CD14-positive monocyte (primary cell): ENCODE data around the gene BMPER. TPM values are rescaled to one million over a fixed set of nuclear protein-coding genes. Genes with fewer than 3 reads are reported as not detected.

Experiments used
- DNase-seq, 3 donors: peaks; one replicate each; pipeline ENCODE4 v3.0.0-alpha.2; 2011 to 2022
- H2AFZ ChIP-seq: 2 replicates; pipeline ENCODE4 v1.6.0; 2012; ENCODE audit warnings: mild to moderate bottlenecking, low read depth, low read length, inconsistent platforms; ENCODE audit not compliant: insufficient read depth, poor library complexity, severe bottlenecking
- H3K27ac ChIP-seq, 2 donors: 1 replicate in 1 of 2; 2 replicates in 1 of 2; pipeline ENCODE4 v1.5.1; 2012 to 2013; ENCODE audit warnings: low read length in 2 of 2, control low read depth in 1 of 2, inconsistent platforms in 1 of 2, low read depth in 1 of 2, mild to moderate bottlenecking in 1 of 2
- H3K27me3 ChIP-seq, 2 donors: one replicate each; pipeline versions ENCODE4 v1.6.0 to v1.6.1; 2011 to 2013; ENCODE audit warnings: low read length in 2 of 2; ENCODE audit not compliant: control insufficient read depth in 2 of 2, insufficient read depth in 2 of 2
- H3K36me3 ChIP-seq, 2 donors: replicated peaks in 1 of 2; 1 replicate in 1 of 2; 2 replicates in 1 of 2; pipeline versions ENCODE4 v1.5.1 to v1.6.1; 2012 to 2013; ENCODE audit warnings: low read length in 2 of 2, control low read depth in 1 of 2, inconsistent platforms in 1 of 2, mild to moderate bottlenecking in 1 of 2; ENCODE audit not compliant: insufficient read depth in 2 of 2, control insufficient read depth in 1 of 2
- H3K4me1 ChIP-seq, 2 donors: 1 replicate in 1 of 2; 2 replicates in 1 of 2; pipeline versions ENCODE4 v1.5.1 to v1.6.1; 2012 to 2013; ENCODE audit warnings: low read length in 2 of 2, control low read depth in 1 of 2, inconsistent platforms in 1 of 2, mild to moderate bottlenecking in 1 of 2, moderate library complexity in 1 of 2; ENCODE audit not compliant: insufficient read depth in 2 of 2, control insufficient read depth in 1 of 2
- H3K4me2 ChIP-seq: replicated peaks from 2 replicates; pipeline ENCODE3; 2012; ENCODE audit warnings: low read length, moderate library complexity, mild to moderate bottlenecking; ENCODE audit not compliant: poor library complexity, severe bottlenecking; ENCODE audit errors: extremely low read depth
- H3K4me3 ChIP-seq, 3 experiments: fragments of 200-600 bp in 1 of 3; sonication (generic) in 1 of 3; replicated peaks in 1 of 3; 1 replicate in 2 of 3; 2 replicates in 1 of 3; pipeline ENCODE4 v1.5.1; 2011 to 2013; ENCODE audit warnings: low read length in 3 of 3, mild to moderate bottlenecking in 3 of 3, control low read depth in 2 of 3, low read depth in 2 of 3, inconsistent platforms in 1 of 3, moderate library complexity in 1 of 3
- H3K79me2 ChIP-seq: 2 replicates; pipeline ENCODE4 v1.6.0; 2012; ENCODE audit warnings: mild to moderate bottlenecking, control low read depth, inconsistent platforms, low read length, moderate library complexity; ENCODE audit not compliant: insufficient read depth
- H3K9ac ChIP-seq: 2 replicates; pipeline ENCODE4 v1.6.0; 2017; ENCODE audit warnings: low read length, mild to moderate bottlenecking; ENCODE audit not compliant: insufficient read depth, poor library complexity, severe bottlenecking
- H3K9me3 ChIP-seq, 2 donors: replicated peaks in 1 of 2; 1 replicate in 1 of 2; 2 replicates in 1 of 2; pipeline versions ENCODE4 v1.5.1 to v1.6.1; 2012 to 2013; ENCODE audit warnings: low read length in 2 of 2, control low read depth in 1 of 2; ENCODE audit not compliant: control insufficient read depth in 1 of 2, insufficient read depth in 1 of 2
- H4K20me1 ChIP-seq: 2 replicates; pipeline ENCODE4 v1.6.0; 2012; ENCODE audit warnings: mild to moderate bottlenecking, low read length, control low read depth, moderate library complexity; ENCODE audit not compliant: insufficient read depth
- H3K27ac Mint-ChIP-seq, 7 donors: one replicate each; pipeline ENCODE4 v1.8.0; 2020; ENCODE audit warnings: mild to moderate bottlenecking in 7 of 7, mixed read lengths in 7 of 7, moderate library complexity in 6 of 7, inconsistent platforms in 2 of 7
- H3K27me3 Mint-ChIP-seq, 3 donors: one replicate each; pipeline ENCODE4 v1.8.0; 2021 to 2022; ENCODE audit warnings: low read depth in 3 of 3, mild to moderate bottlenecking in 3 of 3, mixed read lengths in 3 of 3, moderate library complexity in 3 of 3, inconsistent platforms in 1 of 3
- H3K36me3 Mint-ChIP-seq, 2 donors: one replicate each; pipeline ENCODE4 v1.8.0; 2020; ENCODE audit warnings: mixed read lengths in 2 of 2, inconsistent platforms in 1 of 2, mild to moderate bottlenecking in 1 of 2
- H3K4me1 Mint-ChIP-seq: one replicate; pipeline ENCODE4 v1.8.0; 2020; ENCODE audit warnings: mild to moderate bottlenecking, mixed read lengths
- H3K4me3 Mint-ChIP-seq, 2 donors: one replicate each; pipeline ENCODE4 v1.8.0; 2020; ENCODE audit warnings: mild to moderate bottlenecking in 2 of 2, mixed read lengths in 2 of 2, moderate library complexity in 1 of 2
- H3K9me3 Mint-ChIP-seq, 7 donors: one replicate each; pipeline ENCODE4 v1.8.0; 2020 to 2022; ENCODE audit warnings: mixed read lengths in 7 of 7, mild to moderate bottlenecking in 6 of 7, moderate library complexity in 6 of 7, inconsistent platforms in 2 of 7
- WGBS: methylation state at CpG from one replicate; pipeline ENCODE4 v1.1.5; 2013; ENCODE audit warnings: missing lambda C conversion rate; ENCODE audit not compliant: insufficient coverage; 5-methylcytosine and 5-hydroxymethylcytosine counted together
- intact Hi-C, 2 donors: fragments of 100-400 bp; cut with micrococcal nuclease; formaldehyde crosslinking; loops; one replicate each; pipeline versions ENCODE4 v1.15.0 to v1.15.1; 2023
- polyA minus RNA-seq: library from RNA; depleted of rRNA, polyadenylated mRNA; stranded (reverse); fragments of >200 nt; gene quantifications from 2 replicates; pipeline ENCODE4 v1.2.3, GENCODE V29; 2012
- polyA plus RNA-seq, 3 donors: library from polyadenylated mRNA; depleted of rRNA in 1 of 3; unstranded in 2 of 3; stranded (reverse) in 1 of 3; fragments of 300-500 nt in 2 of 3; fragments of >200 nt in 1 of 3; fragmentation: Illumina TruSeq in 2 of 3; gene quantifications; 1 replicate in 2 of 3; 2 replicates in 1 of 3; pipeline ENCODE4 v1.2.3, GENCODE V29; 2012 to 2021
- total RNA-seq, 12 experiments: library from RNA in 1 of 12; stranded (reverse) in 1 of 12; fragments of 120-200 nt in 1 of 12; gene quantifications; one replicate each; pipeline ENCODE4 v1.2.4 and lab custom pipeline; 2013 to 2026; ENCODE audit warnings: mixed read lengths in 6 of 12, inconsistent platforms in 1 of 12
- TF ChIP-seq, protein P1 (sequence below): fragments of 200-600 bp; IDR thresholded peaks from one replicate; pipeline ENCODE4 v1.8.0; 2022; ENCODE audit warnings: antibody characterized with exemption, mild to moderate bottlenecking

The BMPER gene
- total RNA-seq (2013): not detected
- polyA plus RNA-seq (not detected), polyA minus RNA-seq (not detected in 2 replicates), total RNA-seq (lab: John Stamatoyannopoulos, UW) (0 to 2.1 (median 0.10) reads per million in 11 experiments)

DNA sequence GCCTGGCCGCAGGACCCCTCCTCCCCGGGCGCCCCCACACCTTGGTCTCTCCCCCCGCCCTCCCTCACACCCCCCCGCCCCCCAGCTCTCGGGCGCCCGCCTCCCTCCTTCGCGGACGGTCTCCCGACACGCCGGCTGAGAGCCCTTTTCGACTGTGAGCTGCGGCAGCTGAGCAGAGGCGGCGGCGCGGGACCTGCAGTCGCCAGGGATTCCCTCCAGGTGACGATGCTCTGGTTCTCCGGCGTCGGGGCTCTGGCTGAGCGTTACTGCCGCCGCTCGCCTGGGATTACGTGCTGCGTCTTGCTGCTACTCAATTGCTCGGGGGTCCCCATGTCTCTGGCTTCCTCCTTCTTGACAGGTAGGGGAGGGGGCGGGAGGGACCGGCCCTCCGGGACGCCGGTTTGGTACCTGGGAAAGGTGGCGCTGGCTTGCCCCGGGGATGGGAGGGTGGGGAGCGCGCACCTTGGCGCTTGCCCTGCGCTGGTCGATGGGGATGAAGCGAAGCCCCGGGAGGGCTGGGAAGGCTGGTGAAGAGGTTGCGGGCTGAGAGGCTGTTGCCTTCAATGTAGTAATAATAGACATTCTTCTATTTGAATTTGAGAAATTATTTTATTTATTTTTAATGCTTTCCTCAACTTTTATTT is at the start of gene BMPER:
TSS of gene BMPER (plus strand) at position 151 of the 644 bp plus-strand sequence. CDS start at position 226, 75 bp downstream.
- TF ChIP-seq, protein P1, sequence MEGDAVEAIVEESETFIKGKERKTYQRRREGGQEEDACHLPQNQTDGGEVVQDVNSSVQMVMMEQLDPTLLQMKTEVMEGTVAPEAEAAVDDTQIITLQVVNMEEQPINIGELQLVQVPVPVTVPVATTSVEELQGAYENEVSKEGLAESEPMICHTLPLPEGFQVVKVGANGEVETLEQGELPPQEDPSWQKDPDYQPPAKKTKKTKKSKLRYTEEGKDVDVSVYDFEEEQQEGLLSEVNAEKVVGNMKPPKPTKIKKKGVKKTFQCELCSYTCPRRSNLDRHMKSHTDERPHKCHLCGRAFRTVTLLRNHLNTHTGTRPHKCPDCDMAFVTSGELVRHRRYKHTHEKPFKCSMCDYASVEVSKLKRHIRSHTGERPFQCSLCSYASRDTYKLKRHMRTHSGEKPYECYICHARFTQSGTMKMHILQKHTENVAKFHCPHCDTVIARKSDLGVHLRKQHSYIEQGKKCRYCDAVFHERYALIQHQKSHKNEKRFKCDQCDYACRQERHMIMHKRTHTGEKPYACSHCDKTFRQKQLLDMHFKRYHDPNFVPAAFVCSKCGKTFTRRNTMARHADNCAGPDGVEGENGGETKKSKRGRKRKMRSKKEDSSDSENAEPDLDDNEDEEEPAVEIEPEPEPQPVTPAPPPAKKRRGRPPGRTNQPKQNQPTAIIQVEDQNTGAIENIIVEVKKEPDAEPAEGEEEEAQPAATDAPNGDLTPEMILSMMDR: no peak
- Histone ChIP-seq H4K20me1 (no peaks in the 10 kb centered on the region), H3K27ac (no peak within 1 kb of the TSS), H3K4me2 (peak within 1 kb of the TSS; percentile 41), H3K9me3 (peaks cover 0 to 4% of the 10 kb centered on the region in 2 donors), H3K4me1 (peaks cover 0 to 13% of the 10 kb centered on the region in 2 donors), H3K79me2 (no peaks in the 10 kb centered on the region), H3K4me3 (peak within 1 kb of the TSS in 1 of 3 experiments; percentile 26), H2AFZ (peak within 1 kb of the TSS; percentile 40), H3K27me3 (peaks cover 67 to 76% of the 10 kb centered on the region in 2 donors), H3K9ac (no peak within 1 kb of the TSS), H3K36me3 (no peaks in the 10 kb centered on the region)
- H3K4me1 Mint-ChIP-seq: peaks cover 8% of the 10 kb centered on the region
- 0% methylated on average over 26 of the region's 47 CpGs for WGBS
- peaks cover 0 to 1% of the 10 kb centered on the region in 2 donors for H3K36me3 Mint-ChIP-seq
- DNase-seq: no peak
- peaks cover 0 to 6% (median 1%) of the 10 kb centered on the region in 7 donors for H3K9me3 Mint-ChIP-seq
- H3K4me3 Mint-ChIP-seq: peak within 1 kb of the TSS; percentile 17 to 86
- intact Hi-C loops: no loop called here
- H3K27ac Mint-ChIP-seq: no peak within 1 kb of the TSS
- H3K27me3 Mint-ChIP-seq: peaks cover 60 to 76% (median 71%) of the 10 kb centered on the region in 3 donors

DNA sequence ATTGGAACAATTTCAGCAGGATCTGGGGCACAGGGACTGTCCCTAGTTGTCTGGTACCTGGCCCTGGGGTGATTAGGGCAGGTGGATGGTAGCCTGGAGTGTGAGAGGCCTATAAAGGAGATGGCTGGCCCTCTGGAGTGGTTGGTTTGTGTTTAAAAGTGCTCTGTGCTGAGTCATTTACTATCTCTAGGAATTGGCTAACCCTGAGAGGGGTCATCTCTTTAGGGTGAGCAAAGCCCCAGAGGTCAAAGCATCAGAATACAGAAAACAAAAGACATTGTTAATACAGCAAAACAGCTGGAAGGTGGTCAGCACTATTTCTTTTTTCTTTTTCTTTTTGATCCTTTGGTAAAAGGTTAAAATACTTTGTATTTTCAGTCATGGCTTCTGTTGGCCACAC is 43.4 kb upstream of the BMPER start:
- Histone ChIP-seq H3K36me3 (no peaks in the 10 kb centered on the region), H3K9me3 (no peaks in the 10 kb centered on the region), H3K9ac (no peak overlapping the region), H2AFZ (no peak overlapping the region), H3K4me3 (no peak overlapping the region), H3K27ac (no peak overlapping the region), H3K79me2 (no peaks in the 10 kb centered on the region), H3K27me3 (no peaks in the 10 kb centered on the region), H3K4me1 (no peaks in the 10 kb centered on the region), H3K4me2 (no peak overlapping the region), H4K20me1 (no peaks in the 10 kb centered on the region)
- H3K27me3 Mint-ChIP-seq: peaks cover 0 to 3% (median 0%) of the 10 kb centered on the region in 3 donors
- H3K4me3 Mint-ChIP-seq: no peak overlapping the region
- DNase-seq: no peak
- H3K36me3 Mint-ChIP-seq: no peaks in the 10 kb centered on the region
- peaks cover 2 to 13% (median 5%) of the 10 kb centered on the region in 7 donors for H3K9me3 Mint-ChIP-seq
- H3K4me1 Mint-ChIP-seq: no peaks in the 10 kb centered on the region
- TF ChIP-seq, protein P1: no peak
- intact Hi-C loops: no loop called here
- no peak overlapping the region for H3K27ac Mint-ChIP-seq
